Neuronal stem cell (in vitro differentiated cells): ENCODE data around the gene KIAA1210.

Experiments used
- DNase-seq: peaks from one replicate; pipeline ENCODE4 v3.0.0-alpha.2; 2013; ENCODE audit warnings: low spot score
- H2AFZ ChIP-seq: one replicate; pipeline ENCODE4 v1.6.1; 2013; ENCODE audit warnings: mild to moderate bottlenecking, low read length, inconsistent platforms
- H2AK5ac ChIP-seq: 2 replicates; pipeline ENCODE4 v1.6.1; 2013; ENCODE audit warnings: low read depth, mild to moderate bottlenecking, inconsistent platforms, low read length, moderate library complexity, mixed read lengths
- H2BK120ac ChIP-seq: 2 replicates; pipeline ENCODE4 v1.6.1; 2013; ENCODE audit warnings: low read depth, mild to moderate bottlenecking, inconsistent platforms, low read length, moderate library complexity, mixed read lengths
- H2BK12ac ChIP-seq: one replicate; pipeline ENCODE4 v1.6.1; 2013; ENCODE audit warnings: low read length, inconsistent platforms
- H2BK15ac ChIP-seq: 2 replicates; pipeline ENCODE4 v1.6.1; 2013; ENCODE audit warnings: mild to moderate bottlenecking, low read length, inconsistent platforms, mixed read lengths
- H2BK5ac ChIP-seq: one replicate; pipeline ENCODE4 v1.6.1; 2013; ENCODE audit warnings: inconsistent platforms, mild to moderate bottlenecking, low read length, moderate library complexity
- H3K14ac ChIP-seq: one replicate; pipeline ENCODE4 v1.6.1; 2013; ENCODE audit warnings: low read length, inconsistent platforms
- H3K18ac ChIP-seq: 2 replicates; pipeline ENCODE4 v1.6.1; 2013; ENCODE audit warnings: low read length, inconsistent platforms
- H3K23ac ChIP-seq: 2 replicates; pipeline ENCODE4 v1.6.1; 2013; ENCODE audit warnings: low read depth, mild to moderate bottlenecking, mixed read lengths, low read length, inconsistent platforms; ENCODE audit not compliant: poor library complexity
- H3K27ac ChIP-seq: replicated peaks from 3 replicates; pipeline ENCODE4 v1.5.1; 2013; ENCODE audit warnings: low read length, inconsistent platforms
- H3K27me3 ChIP-seq, 3 experiments: 2 replicates each; pipeline ENCODE4 v1.6.1; 2013; ENCODE audit warnings: low read length in 3 of 3, mild to moderate bottlenecking in 2 of 3, inconsistent platforms in 1 of 3, low read depth in 1 of 3, mixed read lengths in 1 of 3, moderate library complexity in 1 of 3; ENCODE audit not compliant: control insufficient read depth in 3 of 3, insufficient read depth in 3 of 3
- H3K36me3 ChIP-seq, 2 donors: replicated peaks in 1 of 2; 2 replicates each; pipeline ENCODE4 v1.6.1; 2013; ENCODE audit warnings: low read length in 2 of 2; ENCODE audit not compliant: control insufficient read depth in 2 of 2, insufficient read depth in 2 of 2
- H3K4ac ChIP-seq: 2 replicates; pipeline ENCODE4 v1.6.1; 2013; ENCODE audit warnings: inconsistent platforms, mild to moderate bottlenecking, low read length, moderate library complexity
- H3K4me1 ChIP-seq, 2 donors: 1 replicate in 1 of 2; 2 replicates in 1 of 2; pipeline ENCODE4 v1.6.1; 2013; ENCODE audit warnings: low read length in 2 of 2, low read depth in 1 of 2; ENCODE audit not compliant: control insufficient read depth in 2 of 2, insufficient read depth in 1 of 2
- H3K4me2 ChIP-seq: one replicate; pipeline ENCODE4 v1.6.1; 2013; ENCODE audit warnings: mild to moderate bottlenecking, low read length, inconsistent platforms; ENCODE audit not compliant: insufficient read depth, poor library complexity, severe bottlenecking
- H3K4me3 ChIP-seq, 2 donors: 2 replicates each; pipeline ENCODE4 v1.5.1; 2013; ENCODE audit warnings: low read length in 2 of 2, mild to moderate bottlenecking in 2 of 2, inconsistent platforms in 1 of 2, moderate library complexity in 1 of 2
- H3K79me1 ChIP-seq: one replicate; pipeline ENCODE4 v1.6.1; 2013; ENCODE audit warnings: low read depth, mild to moderate bottlenecking, inconsistent platforms, low read length, moderate library complexity
- H3K9ac ChIP-seq: one replicate; pipeline ENCODE4 v1.6.1; 2013; ENCODE audit warnings: mild to moderate bottlenecking, low read depth, low read length, inconsistent platforms; ENCODE audit not compliant: poor library complexity
- H3K9me3 ChIP-seq, 2 donors: replicated peaks in 1 of 2; 2 replicates each; pipeline versions ENCODE3 to v1.6.1; 2013; ENCODE audit warnings: low read length in 2 of 2, mild to moderate bottlenecking in 2 of 2, inconsistent platforms in 1 of 2, low read depth in 1 of 2, mixed read lengths in 1 of 2, moderate library complexity in 1 of 2; ENCODE audit not compliant: control insufficient read depth in 2 of 2, insufficient read depth in 1 of 2
- H4K8ac ChIP-seq: one replicate; pipeline ENCODE4 v1.6.1; 2013; ENCODE audit warnings: low read depth, mild to moderate bottlenecking, inconsistent platforms, low read length, moderate library complexity
- H4K91ac ChIP-seq: one replicate; pipeline ENCODE4 v1.6.1; 2013; ENCODE audit warnings: low read length, low read depth, mild to moderate bottlenecking, inconsistent platforms; ENCODE audit not compliant: poor library complexity
- WGBS, 2 donors: extraction: QIAGEN DNeasy Blood & Tissue Kit; methylation state at CpG; one replicate each; pipeline ENCODE4 v1.1.7; 2013; ENCODE audit warnings: missing lambda C conversion rate in 2 of 2, mixed read lengths in 1 of 2; ENCODE audit not compliant: insufficient read length in 2 of 2, insufficient replicate concordance in 1 of 2; ENCODE audit errors: extremely low coverage in 2 of 2; 5-methylcytosine and 5-hydroxymethylcytosine counted together

Gene KIAA1210

DNA sequence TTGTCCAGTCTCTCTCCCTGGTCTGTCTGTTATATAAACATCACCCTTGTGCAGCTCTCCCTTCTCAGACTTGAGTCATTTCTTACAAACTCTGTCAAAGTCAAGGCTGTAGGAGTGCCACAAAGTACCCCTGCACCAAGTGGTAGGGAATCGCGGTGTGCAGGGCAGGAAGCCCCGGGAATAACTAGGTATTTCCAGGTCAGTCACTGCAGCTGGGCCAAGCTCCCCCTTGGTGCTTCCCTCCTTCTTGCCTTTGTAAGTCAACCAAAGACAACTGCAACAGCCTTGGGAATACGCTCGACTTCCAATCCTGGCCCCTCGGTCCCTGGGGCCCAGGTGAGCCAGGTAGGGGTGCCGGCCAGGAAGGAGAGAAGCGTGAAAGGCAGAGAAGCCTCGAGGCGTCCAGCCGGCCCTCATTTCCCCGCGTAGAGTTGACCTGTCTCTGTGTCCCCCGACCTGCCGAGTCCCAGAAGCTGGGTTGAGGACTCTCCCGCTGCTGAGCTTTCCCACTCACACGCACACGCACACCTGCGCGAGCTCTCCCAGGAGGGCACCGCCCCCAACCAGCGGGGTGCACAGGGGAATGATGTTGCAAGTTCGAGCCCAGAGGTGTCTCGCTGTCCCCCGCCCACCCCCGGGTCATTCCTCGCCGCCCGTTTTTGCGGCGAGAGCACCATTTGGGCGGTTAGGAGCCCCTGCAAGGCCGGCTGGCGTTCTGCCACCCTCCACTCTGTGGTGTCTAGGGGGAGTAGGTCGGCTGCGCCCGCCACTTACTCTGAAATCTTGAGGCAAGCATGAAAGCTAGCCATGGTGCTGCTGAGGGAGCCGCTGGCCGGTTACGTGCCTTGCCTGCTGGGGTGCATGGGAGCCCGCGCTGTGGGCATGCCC is 22.8 kb upstream of the KIAA1210 start:
- Histone ChIP-seq H4K91ac (no peak overlapping the region), H3K36me3 (no peaks in the 10 kb centered on the region), H2BK15ac (no peak overlapping the region), H2BK120ac (no peak overlapping the region), H3K27ac (no peak overlapping the region), H4K8ac (no peak overlapping the region), H2BK12ac (no peak overlapping the region), H3K23ac (no peak overlapping the region), H2AK5ac (no peak overlapping the region), H3K9ac (no peak overlapping the region), H2BK5ac (no peak overlapping the region), H3K9me3 (no peaks in the 10 kb centered on the region), H3K4me3 (no peak overlapping the region), H3K14ac (no peak overlapping the region), H3K4ac (no peak overlapping the region), H3K18ac (peak overlapping the region; percentile 38), H3K79me1 (no peaks in the 10 kb centered on the region), H3K4me2 (no peak overlapping the region), H3K4me1 (no peaks in the 10 kb centered on the region), H2AFZ (no peak overlapping the region), H3K27me3 (peaks cover 0 to 38% (median 0%) of the 10 kb centered on the region in 3 experiments)
- WGBS, 2 donors = no CpG with 5 or more reads among the region's 42 CpGs
- no peak for DNase-seq

DNA sequence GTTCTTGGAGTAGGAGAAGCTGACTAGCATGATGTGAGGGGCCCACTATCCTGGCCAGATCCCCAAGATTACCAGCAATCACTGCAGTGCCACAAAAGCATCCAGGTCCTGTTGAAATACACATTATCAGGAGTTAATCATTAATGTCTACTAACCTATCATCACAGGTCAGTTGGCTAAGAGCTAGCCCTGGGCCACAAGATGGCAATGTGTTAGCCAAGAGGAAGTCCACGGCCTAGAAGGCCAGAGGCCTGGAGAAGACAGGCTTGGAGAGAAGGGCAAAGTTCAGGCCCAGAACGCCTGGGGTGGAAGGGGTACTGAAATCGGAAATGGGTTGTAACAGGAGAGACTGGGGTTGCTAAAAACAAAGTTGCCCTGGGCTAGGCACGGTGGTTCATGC is 19.9 kb upstream of the KIAA1210 start:
- Histone ChIP-seq H3K9me3 (no peaks in the 10 kb centered on the region), H3K23ac (no peak overlapping the region), H2AK5ac (no peak overlapping the region), H2BK15ac (no peak overlapping the region), H4K8ac (no peak overlapping the region), H3K4ac (no peak overlapping the region), H3K4me1 (no peaks in the 10 kb centered on the region), H3K36me3 (no peaks in the 10 kb centered on the region), H3K14ac (no peak overlapping the region), H3K4me2 (no peak overlapping the region), H3K27me3 (peaks cover 0 to 30% (median 0%) of the 10 kb centered on the region in 3 experiments), H3K4me3 (no peak overlapping the region), H3K9ac (no peak overlapping the region), H4K91ac (no peak overlapping the region), H2BK5ac (no peak overlapping the region), H3K79me1 (no peaks in the 10 kb centered on the region), H3K27ac (no peak overlapping the region), H2BK120ac (no peak overlapping the region), H2AFZ (no peak overlapping the region), H2BK12ac (no peak overlapping the region), H3K18ac (no peak overlapping the region)
- DNase-seq = no peak
- no CpG with 5 or more reads among the region's 4 CpGs for WGBS, 2 donors

DNA sequence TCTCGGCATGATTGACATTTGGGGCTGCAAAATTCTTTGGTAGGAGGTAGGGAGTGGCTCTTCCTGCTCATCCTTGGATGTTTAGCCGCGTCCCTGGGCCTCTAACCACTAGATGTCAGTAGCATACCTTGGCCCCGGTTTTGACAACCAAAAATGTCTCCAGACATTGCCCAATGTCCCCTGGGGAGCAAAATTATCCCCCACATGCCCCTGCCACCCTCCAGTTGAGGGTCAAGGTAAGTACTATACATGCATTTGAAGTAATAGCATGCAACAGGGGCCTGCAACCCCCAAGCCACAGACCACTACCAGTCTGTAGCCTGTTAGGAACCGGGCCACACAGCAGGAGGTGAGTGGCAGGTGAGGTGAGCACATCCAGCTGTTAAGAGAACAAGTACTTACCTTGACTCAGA is 17.6 kb upstream of the KIAA1210 start:
- Histone ChIP-seq H3K18ac (no peak overlapping the region), H3K79me1 (no peaks in the 10 kb centered on the region), H2BK15ac (no peak overlapping the region), H2BK5ac (no peak overlapping the region), H2BK12ac (no peak overlapping the region), H3K4ac (no peak overlapping the region), H4K8ac (no peak overlapping the region), H4K91ac (no peak overlapping the region), H3K9me3 (no peaks in the 10 kb centered on the region), H2AFZ (no peak overlapping the region), H3K4me3 (no peak overlapping the region), H3K36me3 (no peaks in the 10 kb centered on the region), H3K9ac (no peak overlapping the region), H3K4me1 (no peaks in the 10 kb centered on the region), H2BK120ac (no peak overlapping the region), H3K14ac (no peak overlapping the region), H2AK5ac (no peak overlapping the region), H3K23ac (no peak overlapping the region), H3K4me2 (no peak overlapping the region), H3K27ac (no peak overlapping the region), H3K27me3 (peaks cover 0 to 13% (median 0%) of the 10 kb centered on the region in 3 experiments)
- no peak for DNase-seq
- no CpG with 5 or more reads among the region's 5 CpGs for WGBS, 2 donors

DNA sequence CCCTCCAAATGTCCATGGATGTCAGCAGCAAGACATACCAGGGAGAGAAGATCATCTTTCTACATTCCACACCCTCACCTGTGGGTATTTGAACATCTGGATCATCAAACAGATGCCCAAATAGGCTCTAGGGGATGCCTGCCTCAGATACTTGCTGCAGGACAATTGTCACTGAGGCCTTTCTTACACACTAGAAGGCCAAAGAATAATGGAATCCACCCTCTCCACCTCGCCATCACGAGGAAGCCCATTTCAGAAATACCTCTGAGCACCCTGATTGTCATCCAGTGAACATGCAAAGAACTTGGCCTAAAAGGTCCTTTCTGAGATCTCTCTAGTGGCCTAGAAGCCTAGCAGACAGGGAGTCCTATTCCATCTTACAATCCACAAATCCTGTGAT is 6.9 kb upstream of the KIAA1210 start:
- H3K23ac ChIP-seq = no peak overlapping the region
- H2AK5ac ChIP-seq = no peak overlapping the region
- no peak overlapping the region for H3K18ac ChIP-seq
- no peak overlapping the region for H4K8ac ChIP-seq
- no peak overlapping the region for H2BK5ac ChIP-seq
- H2AFZ ChIP-seq = no peak overlapping the region
- peaks cover 0 to 15% (median 0%) of the 10 kb centered on the region in 3 experiments for H3K27me3 ChIP-seq
- H2BK12ac ChIP-seq = no peak overlapping the region
- DNase-seq = no peak
- no peak overlapping the region for H3K9ac ChIP-seq
- H3K27ac ChIP-seq = no peak overlapping the region
- no peaks in the 10 kb centered on the region for H3K4me1 ChIP-seq
- H3K79me1 ChIP-seq = no peaks in the 10 kb centered on the region
- H3K14ac ChIP-seq = no peak overlapping the region
- no peak overlapping the region for H3K4me3 ChIP-seq
- H3K4ac ChIP-seq = no peak overlapping the region
- no peaks in the 10 kb centered on the region for H3K36me3 ChIP-seq
- H4K91ac ChIP-seq = no peak overlapping the region
- no peak overlapping the region for H2BK15ac ChIP-seq
- no CpG with 5 or more reads among the region's 2 CpGs for WGBS, 2 donors
- no peaks in the 10 kb centered on the region for H3K9me3 ChIP-seq
- H2BK120ac ChIP-seq = no peak overlapping the region
- H3K4me2 ChIP-seq = no peak overlapping the region
